Caco-2 (cell line): ENCODE measurements around the gene CDK14. TPM values are rescaled to one million over a fixed set of nuclear protein-coding genes. Genes with fewer than 3 reads are reported as not detected.

Source experiments
- BruUV-seq: library from RNA; stranded (reverse); fragments of 400-500 nt; replicated peaks from 2 replicates; lab custom pipeline; 2021; lab: Mats Ljungman, UMichigan
- CTCF ChIA-PET: fragments of 300-600 bp; sonication (Branson Sonifier 250); formaldehyde crosslinking; loops from one replicate; lab custom pipeline; 2022; ENCODE audit warnings: antibody characterized with exemption; lab: Charles Lee
- POLR2A ChIA-PET: fragments of 300-600 bp; sonication (Branson Sonifier 250); formaldehyde crosslinking; loops from one replicate; lab custom pipeline; 2022; ENCODE audit warnings: antibody characterized with exemption; lab: Charles Lee
- DNase-seq, 2 experiments: peaks; one replicate each; pipeline versions ENCODE4 v3.0.0 to v3.0.0-alpha.2; 2020 to 2022
- H3K27me3 ChIP-seq: replicated peaks from 2 replicates; pipeline ENCODE4 v1.6.0; 2011; ENCODE audit warnings: low read length; ENCODE audit not compliant: control insufficient read depth, insufficient read depth
- H3K36me3 ChIP-seq: 2 replicates; pipeline ENCODE4 v1.5.1; 2011; ENCODE audit warnings: low read length; ENCODE audit not compliant: control insufficient read depth, insufficient read depth
- H3K4me1 ChIP-seq: fragments of 250-450 bp; sonication (Bioruptor Pico); 2 replicates; pipeline ENCODE4 v1.5.1; 2020; ENCODE audit warnings: mild to moderate bottlenecking
- H3K4me3 ChIP-seq: 2 replicates; pipeline ENCODE4 v1.5.1; 2011; ENCODE audit warnings: low read depth, mild to moderate bottlenecking, control low read depth, low read length
- H3K9me3 ChIP-seq: fragments of 250-450 bp; sonication (Bioruptor Pico); 2 replicates; pipeline ENCODE4 v1.5.1; 2020; ENCODE audit warnings: mild to moderate bottlenecking, moderate library complexity
- H3K27ac Mint-ChIP-seq: one replicate; pipeline ENCODE4 v1.8.0; 2022; ENCODE audit warnings: mixed read lengths; ENCODE audit not compliant: unreplicated experiment
- H3K27me3 Mint-ChIP-seq: one replicate; pipeline ENCODE4 v1.8.0; 2022; ENCODE audit warnings: mixed read lengths; ENCODE audit not compliant: insufficient read depth, unreplicated experiment
- H3K36me3 Mint-ChIP-seq: one replicate; pipeline ENCODE4 v1.8.0; 2022; ENCODE audit warnings: mild to moderate bottlenecking, mixed read lengths; ENCODE audit not compliant: insufficient read depth, unreplicated experiment
- H3K4me1 Mint-ChIP-seq: one replicate; pipeline ENCODE4 v1.8.0; 2022; ENCODE audit warnings: low read depth, mixed read lengths; ENCODE audit not compliant: unreplicated experiment
- H3K4me3 Mint-ChIP-seq: one replicate; pipeline ENCODE4 v1.8.0; 2022; ENCODE audit warnings: mild to moderate bottlenecking, moderate library complexity, mixed read lengths; ENCODE audit not compliant: unreplicated experiment
- H3K9me3 Mint-ChIP-seq: one replicate; pipeline ENCODE4 v1.8.0; 2022; ENCODE audit warnings: mixed read lengths; ENCODE audit not compliant: unreplicated experiment
- CTCF ChIP-seq, 2 experiments: fragments of 200-600 bp in 1 of 2; IDR thresholded peaks; 1 replicate in 1 of 2; 2 replicates in 1 of 2; pipeline versions ENCODE4 v1.5.1 to v1.8.0; 2011 to 2022; ENCODE audit warnings: antibody characterized with exemption in 1 of 2, control low read depth in 1 of 2, inconsistent platforms in 1 of 2, low read depth in 1 of 2, low read length in 1 of 2, mild to moderate bottlenecking in 1 of 2, moderate library complexity in 1 of 2; ENCODE audit not compliant: insufficient read depth in 1 of 2, severe bottlenecking in 1 of 2, unreplicated experiment in 1 of 2
- intact Hi-C: fragments of 100-400 bp; cut with micrococcal nuclease; formaldehyde crosslinking; loops from one replicate; pipeline ENCODE4 v1.10.0; 2022; ENCODE audit not compliant: unreplicated experiment
- total RNA-seq: library from RNA; stranded (reverse); gene quantifications from 2 replicates; pipeline ENCODE4 v1.2.3, GENCODE V29; 2022

The CDK14 gene
- total RNA-seq, 1 experiment from 2014 or later, result 18.2 TPM

- ChIA-PET CTCF (no interaction called here), POLR2A (no interaction called here)
- no peak overlapping the region for H3K4me3 Mint-ChIP-seq
These were observed 492.0 kb downstream of the CDK14 start for GRCh38 chr7:91088156-91088555.

GRCh38 chr7:91088691-91089090 is 492.6 kb downstream of the CDK14 start:
- BruUV-seq, result no TSS peak
- intact Hi-C loops, result loop anchor here (2.0 to 5.0 kb wide), 3 partner anchors 176 to 696 kb away; partner anchors contain the start of gene FZD1
- POLR2A ChIA-PET, result no interaction called here

More at GRCh38 chr7:91088156-91088555, 492.0 kb downstream of the CDK14 start:
- H3K4me3 ChIP-seq, result no peak overlapping the region
- H3K9me3 ChIP-seq, result no peaks in the 10 kb centered on the region
- Mint-ChIP-seq H3K4me1 (no peaks in the 10 kb centered on the region), H3K9me3 (no peaks in the 10 kb centered on the region), H3K36me3 (no peaks in the 10 kb centered on the region), H3K27ac (no peak overlapping the region), H3K27me3 (no peaks in the 10 kb centered on the region)
- BruUV-seq, result no TSS peak
- TF ChIP-seq CTCF (IDR thresholded peaks at IDR 0.05; ENCODE audit: insufficient read depth in 1 of 2, low read depth in 1 of 2, low read length in 1 of 2, severe bottlenecking in 1 of 2, unreplicated experiment in 1 of 2), result no peak
- H3K4me1 ChIP-seq, result no peaks in the 10 kb centered on the region
- no peaks in the 10 kb centered on the region for H3K27me3 ChIP-seq
- H3K36me3 ChIP-seq, result no peaks in the 10 kb centered on the region
- intact Hi-C loops, result loop anchor here (2.0 to 5.0 kb wide), 3 partner anchors 177 to 697 kb away; partner anchors contain the start of gene FZD1
- DNase-seq, result no peak

GRCh38 chr7:91089382-91089963 is 493.4 kb downstream of the CDK14 start:
- Mint-ChIP-seq H3K27me3 (no peaks in the 10 kb centered on the region), H3K4me3 (peak overlapping the region; percentile 30), H3K9me3 (no peaks in the 10 kb centered on the region), H3K27ac (no peak overlapping the region), H3K4me1 (no peaks in the 10 kb centered on the region), H3K36me3 (no peaks in the 10 kb centered on the region)
- CTCF ChIA-PET, result interaction anchor here (0.5 to 0.6 kb wide), 2 partner anchors 78 to 224 kb away, joined by 3 read pairs; no protein-coding TSS in a partner anchor
- Histone ChIP-seq H3K4me1 (no peaks in the 10 kb centered on the region), H3K9me3 (no peaks in the 10 kb centered on the region), H3K27me3 (no peaks in the 10 kb centered on the region), H3K4me3 (no peak overlapping the region), H3K36me3 (no peaks in the 10 kb centered on the region)
- TF ChIP-seq CTCF (IDR thresholded peaks at IDR 0.05; ENCODE audit: insufficient read depth in 1 of 2, low read depth in 1 of 2, low read length in 1 of 2, severe bottlenecking in 1 of 2, unreplicated experiment in 1 of 2), result peak; percentile 76 to 77
- intact Hi-C loops, result loop anchor here (2.0 to 5.0 kb wide), 3 partner anchors 175 to 695 kb away; partner anchors contain the start of gene FZD1
- POLR2A ChIA-PET, result no interaction called here
- BruUV-seq, result no TSS peak
- peak in 1 of 2 experiments; percentile 26 for DNase-seq

More at GRCh38 chr7:91088691-91089090, 492.6 kb downstream of the CDK14 start:
- H3K27ac Mint-ChIP-seq, result no peak overlapping the region
- CTCF ChIA-PET, result no interaction called here
- Histone ChIP-seq H3K9me3 (no peaks in the 10 kb centered on the region), H3K27me3 (no peaks in the 10 kb centered on the region), H3K36me3 (no peaks in the 10 kb centered on the region), H3K4me1 (no peaks in the 10 kb centered on the region), H3K4me3 (no peak overlapping the region)
- TF ChIP-seq CTCF (IDR thresholded peaks at IDR 0.05; ENCODE audit: insufficient read depth in 1 of 2, low read depth in 1 of 2, low read length in 1 of 2, severe bottlenecking in 1 of 2, unreplicated experiment in 1 of 2), result no peak
- H3K9me3 Mint-ChIP-seq, result no peaks in the 10 kb centered on the region
- H3K36me3 Mint-ChIP-seq, result no peaks in the 10 kb centered on the region
- no peak for DNase-seq
- H3K4me1 Mint-ChIP-seq, result no peaks in the 10 kb centered on the region
- H3K27me3 Mint-ChIP-seq, result no peaks in the 10 kb centered on the region
- no peak overlapping the region for H3K4me3 Mint-ChIP-seq
